ENCODE results near the gene DMGDH. TPM values are rescaled to one million over a fixed set of nuclear protein-coding genes. Genes with fewer than 3 reads are reported as not detected.
A peak's percentile ranks its signal among the peaks of the same experiment; 100 is the strongest.

The DMGDH gene
- total RNA-seq, 1 donor from 2014 or later = 0.78 TPM

DNA sequence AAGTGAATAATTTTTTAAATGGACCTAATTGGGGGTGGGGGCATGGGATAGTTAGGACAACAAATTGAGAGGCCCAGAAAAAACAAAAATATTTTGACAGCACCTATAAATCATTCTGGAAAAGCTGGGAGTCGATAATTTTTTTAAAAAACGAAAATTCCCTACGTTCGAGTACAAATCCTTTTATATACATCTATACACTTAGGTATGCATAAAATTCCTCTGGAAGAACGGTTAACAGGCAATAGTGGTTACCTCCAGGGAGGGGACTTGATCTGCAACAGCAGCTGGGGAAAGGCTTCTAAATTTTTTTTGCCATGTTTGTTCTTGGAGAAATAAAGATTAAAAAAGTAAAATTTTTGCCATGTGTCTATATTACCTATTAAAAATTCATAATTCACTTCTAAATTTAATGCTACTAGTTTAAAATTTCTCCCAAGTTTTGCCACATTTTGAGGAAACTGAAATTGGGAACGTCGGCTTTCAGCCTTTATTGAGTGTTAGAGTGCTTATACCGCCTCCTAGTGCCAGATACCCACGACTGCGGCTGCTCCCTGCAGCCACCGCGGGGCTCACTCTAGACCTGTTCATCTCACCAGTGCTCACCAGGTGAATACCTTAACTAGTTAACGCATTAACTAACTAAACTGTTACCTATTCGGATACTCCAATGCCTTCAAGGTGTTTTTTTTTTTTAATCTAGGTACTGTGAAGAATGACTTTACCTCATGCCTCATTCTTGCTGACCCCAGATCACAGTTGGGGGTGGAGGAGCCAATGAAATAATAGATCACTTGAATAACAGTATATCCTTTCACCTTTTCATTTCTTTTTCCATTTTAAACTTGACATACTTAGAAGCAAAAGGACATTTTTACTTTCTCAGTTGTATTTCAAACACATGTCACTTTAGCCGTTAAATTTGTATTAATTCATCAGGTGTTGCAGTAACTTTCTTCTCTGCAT, 40.3 kb upstream of the DMGDH start:
- TF ChIP-seq, protein P1, sequence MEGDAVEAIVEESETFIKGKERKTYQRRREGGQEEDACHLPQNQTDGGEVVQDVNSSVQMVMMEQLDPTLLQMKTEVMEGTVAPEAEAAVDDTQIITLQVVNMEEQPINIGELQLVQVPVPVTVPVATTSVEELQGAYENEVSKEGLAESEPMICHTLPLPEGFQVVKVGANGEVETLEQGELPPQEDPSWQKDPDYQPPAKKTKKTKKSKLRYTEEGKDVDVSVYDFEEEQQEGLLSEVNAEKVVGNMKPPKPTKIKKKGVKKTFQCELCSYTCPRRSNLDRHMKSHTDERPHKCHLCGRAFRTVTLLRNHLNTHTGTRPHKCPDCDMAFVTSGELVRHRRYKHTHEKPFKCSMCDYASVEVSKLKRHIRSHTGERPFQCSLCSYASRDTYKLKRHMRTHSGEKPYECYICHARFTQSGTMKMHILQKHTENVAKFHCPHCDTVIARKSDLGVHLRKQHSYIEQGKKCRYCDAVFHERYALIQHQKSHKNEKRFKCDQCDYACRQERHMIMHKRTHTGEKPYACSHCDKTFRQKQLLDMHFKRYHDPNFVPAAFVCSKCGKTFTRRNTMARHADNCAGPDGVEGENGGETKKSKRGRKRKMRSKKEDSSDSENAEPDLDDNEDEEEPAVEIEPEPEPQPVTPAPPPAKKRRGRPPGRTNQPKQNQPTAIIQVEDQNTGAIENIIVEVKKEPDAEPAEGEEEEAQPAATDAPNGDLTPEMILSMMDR (IDR thresholded peaks at IDR 0.05) = peak; percentile 49
- Histone ChIP-seq H3K27ac (no peak overlapping the region), H3K9me3 (no peaks in the 10 kb centered on the region), H3K27me3 (peaks cover 38% of the 10 kb centered on the region), H3K4me1 (peaks cover 7% of the 10 kb centered on the region), H3K36me3 (no peaks in the 10 kb centered on the region), H3K4me3 (no peak overlapping the region)
- ATAC-seq = peak; percentile 75
- intact Hi-C loops (cut with DNase I) = no loop called here
- no peak for DNase-seq

DNA sequence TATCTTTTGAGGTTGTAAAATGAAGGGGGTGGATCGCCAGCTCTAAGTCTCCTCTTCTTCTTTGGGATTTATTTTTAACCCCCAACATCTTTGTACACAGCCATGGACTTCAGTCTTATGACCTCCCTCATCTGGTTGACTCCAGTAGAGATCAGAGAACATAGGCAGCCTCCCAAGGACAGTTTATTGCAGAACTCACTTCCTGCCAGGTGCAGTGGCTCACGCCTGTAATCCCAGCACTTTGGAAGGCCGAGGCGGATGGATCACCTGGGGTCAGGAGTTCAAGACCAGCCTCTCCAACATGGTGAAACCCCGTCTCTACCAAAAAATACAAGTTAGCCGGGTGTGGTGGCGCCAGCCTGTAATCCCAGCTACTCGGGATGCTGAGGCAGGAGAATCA, 39.3 kb upstream of the DMGDH start:
- ATAC-seq (no peak), DNase-seq (no peak)
- Histone ChIP-seq H3K36me3 (no peaks in the 10 kb centered on the region), H3K4me3 (no peak overlapping the region), H3K4me1 (peaks cover 7% of the 10 kb centered on the region), H3K9me3 (no peaks in the 10 kb centered on the region), H3K27ac (no peak overlapping the region), H3K27me3 (peaks cover 37% of the 10 kb centered on the region)
- TF ChIP-seq, protein P1 (IDR thresholded peaks at IDR 0.05) = no peak
- intact Hi-C loops (cut with DNase I) = no loop called here

DNA sequence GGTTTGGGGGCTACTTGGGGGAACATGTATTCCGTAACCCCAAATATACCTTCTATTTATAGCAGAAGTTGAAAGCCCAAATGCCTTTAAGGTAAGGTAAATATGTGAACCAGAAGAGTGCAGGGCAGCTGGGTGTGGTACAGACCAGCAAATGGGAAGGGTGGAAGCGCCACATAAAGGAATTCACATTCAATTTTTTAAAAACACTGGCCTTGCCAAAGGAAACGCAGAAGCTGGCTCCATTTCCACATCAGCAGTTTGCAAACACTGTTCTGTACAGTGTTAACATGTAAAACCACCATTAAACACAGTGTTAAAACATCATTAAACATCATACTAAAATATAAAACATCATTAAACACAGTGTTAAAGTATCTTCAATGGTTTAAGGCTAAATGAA, 38.6 kb upstream of the DMGDH start:
- no peak for ATAC-seq
- Histone ChIP-seq H3K9me3 (no peaks in the 10 kb centered on the region), H3K4me1 (peaks cover 7% of the 10 kb centered on the region), H3K27ac (no peak overlapping the region), H3K27me3 (peaks cover 33% of the 10 kb centered on the region), H3K36me3 (no peaks in the 10 kb centered on the region), H3K4me3 (no peak overlapping the region)
- DNase-seq = no peak
- TF ChIP-seq, protein P1 (IDR thresholded peaks at IDR 0.05) = no peak
- intact Hi-C loops (cut with DNase I) = no loop called here

GRCh38 chr5:79107020-79107796, 37.7 kb upstream of the DMGDH start:
- TF ChIP-seq, protein P1 (IDR thresholded peaks at IDR 0.05) = no peak
- intact Hi-C loops (cut with DNase I) = no loop called here

DNA sequence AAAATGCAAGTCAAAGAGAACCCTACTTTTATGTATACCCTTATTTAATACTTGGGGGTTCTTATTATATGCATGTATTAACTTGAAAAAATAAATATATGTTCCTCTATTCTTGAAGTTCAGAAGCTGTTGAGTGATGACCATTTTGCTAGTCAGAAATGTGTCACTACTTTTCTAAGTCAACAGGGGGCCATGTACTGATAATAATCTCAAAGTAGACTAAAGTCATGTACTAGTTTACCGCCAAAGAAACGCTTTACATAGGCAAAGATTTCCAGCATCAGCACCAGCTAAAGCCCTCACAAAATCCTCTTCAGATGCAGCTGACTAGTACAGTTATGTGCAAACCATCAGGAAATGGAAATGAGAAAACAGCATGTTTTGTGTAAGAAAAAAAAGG, 36.4 kb upstream of the DMGDH start:
- no peaks in the 10 kb centered on the region for H3K36me3 ChIP-seq
- no peak overlapping the region for H3K4me3 ChIP-seq
- H3K27ac ChIP-seq = no peak overlapping the region
- TF ChIP-seq, protein P1 (IDR thresholded peaks at IDR 0.05) = no peak
- H3K9me3 ChIP-seq = no peaks in the 10 kb centered on the region
- peaks cover 7% of the 10 kb centered on the region for H3K4me1 ChIP-seq
- intact Hi-C loops (cut with DNase I) = no loop called here
- ATAC-seq (no peak), DNase-seq (no peak)
- H3K27me3 ChIP-seq = peaks cover 10% of the 10 kb centered on the region

More at GRCh38 chr5:79107020-79107796, 37.7 kb upstream of the DMGDH start:
- H3K9me3 ChIP-seq = no peaks in the 10 kb centered on the region
- no peaks in the 10 kb centered on the region for H3K36me3 ChIP-seq
- peak; percentile 78 for ATAC-seq
- H3K27me3 ChIP-seq = peaks cover 24% of the 10 kb centered on the region
- no peak overlapping the region for H3K4me3 ChIP-seq
- H3K27ac ChIP-seq = no peak overlapping the region
- DNase-seq = no peak
- H3K4me1 ChIP-seq = peaks cover 7% of the 10 kb centered on the region
